Activated CD8-positive, alpha-beta memory T cell treated with anti-CD3 and anti-CD28 coated beads, Interleukin-2, amount 50 U/mL, for 48 hours (primary cell): Measurements from ENCODE around the gene EHHADH.
"Not testable (repeated sequence)": the region's sequence is repeated elsewhere in the genome, so short reads cannot be mapped to it uniquely, and the experiment has no call there.

Experiments used
- DNase-seq: peaks from one replicate; pipeline ENCODE4 v3.0.0-alpha.2; 2020

Gene EHHADH

DNA sequence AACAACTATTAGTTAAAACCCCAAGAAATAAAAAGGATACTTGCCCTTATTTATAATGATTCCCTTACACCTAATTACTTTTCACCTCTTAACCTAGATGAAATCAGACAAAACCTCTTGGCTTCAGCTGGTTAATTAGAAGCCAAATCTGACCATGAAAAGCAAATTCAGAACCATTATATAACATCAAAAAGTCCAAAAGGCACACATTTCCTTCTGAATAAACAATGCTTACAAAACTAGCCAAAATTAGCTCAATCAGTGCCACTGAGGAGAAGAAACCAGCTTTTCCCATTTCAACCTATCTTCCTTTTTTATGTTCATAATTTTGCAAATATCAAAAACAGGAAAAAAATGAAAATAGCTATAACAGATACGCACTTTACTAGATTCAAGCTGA, 3.2 kb downstream of the EHHADH start:
- DNase-seq, result no peak

DNA sequence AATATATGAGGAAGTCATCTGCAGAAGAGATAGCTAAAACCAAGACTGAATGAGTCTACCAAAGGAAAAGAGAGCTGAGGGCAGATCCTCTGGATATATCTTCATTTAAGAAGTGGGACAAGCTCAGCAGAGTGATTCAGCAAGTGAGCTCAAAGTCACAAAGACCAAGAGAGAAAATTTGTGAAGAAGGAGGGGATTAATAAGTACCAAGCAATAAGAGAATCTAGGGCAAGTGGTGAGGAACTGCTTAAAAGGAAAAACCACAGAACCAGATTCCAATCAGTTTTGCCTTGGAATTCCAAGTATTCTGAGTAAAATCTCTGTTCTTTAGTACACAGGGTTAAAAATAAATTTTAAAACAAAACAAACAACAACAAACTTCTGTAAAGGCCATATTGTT, 3.6 kb downstream of the EHHADH start:
- DNase-seq, result no peak

DNA sequence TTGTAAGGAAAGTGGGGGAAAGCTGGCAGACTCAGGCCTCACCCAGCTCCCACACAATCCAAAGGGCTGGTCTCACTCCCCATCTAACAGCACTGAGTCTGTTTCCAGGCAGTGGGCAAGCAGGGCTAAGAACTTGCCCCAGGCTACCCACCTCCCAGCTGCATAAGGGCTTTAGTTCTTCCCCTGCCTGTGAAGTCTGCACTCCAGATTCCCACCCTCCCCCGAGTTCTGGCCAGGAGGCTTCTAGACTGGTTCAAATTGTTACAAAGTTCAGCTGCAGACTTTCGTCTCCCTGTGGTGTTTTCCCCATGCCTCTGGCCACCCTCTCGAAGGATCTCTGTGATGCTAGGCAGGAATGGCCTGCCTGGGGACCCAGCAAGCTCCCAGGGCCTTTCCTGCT, 11.2 kb downstream of the EHHADH start:
- no peak for DNase-seq

DNA sequence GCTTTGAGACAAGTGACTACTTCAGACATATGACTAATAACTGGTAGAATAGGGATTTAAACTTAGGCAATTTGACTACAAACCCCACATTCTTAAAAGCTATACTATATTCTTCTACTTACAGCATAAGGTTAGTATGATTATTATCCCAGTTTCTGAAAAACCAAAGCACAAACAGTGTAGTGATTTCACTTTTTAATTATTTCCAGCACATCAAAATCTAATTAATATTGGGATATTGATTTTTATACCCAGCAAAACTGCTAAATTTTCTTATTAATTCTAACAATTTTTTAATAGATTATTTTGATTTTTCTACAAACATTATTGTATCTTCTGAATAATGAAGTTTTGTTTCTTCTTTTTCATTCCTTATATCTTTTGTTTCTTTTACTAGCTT, 16.9 kb downstream of the EHHADH start:
- no peak for DNase-seq

DNA sequence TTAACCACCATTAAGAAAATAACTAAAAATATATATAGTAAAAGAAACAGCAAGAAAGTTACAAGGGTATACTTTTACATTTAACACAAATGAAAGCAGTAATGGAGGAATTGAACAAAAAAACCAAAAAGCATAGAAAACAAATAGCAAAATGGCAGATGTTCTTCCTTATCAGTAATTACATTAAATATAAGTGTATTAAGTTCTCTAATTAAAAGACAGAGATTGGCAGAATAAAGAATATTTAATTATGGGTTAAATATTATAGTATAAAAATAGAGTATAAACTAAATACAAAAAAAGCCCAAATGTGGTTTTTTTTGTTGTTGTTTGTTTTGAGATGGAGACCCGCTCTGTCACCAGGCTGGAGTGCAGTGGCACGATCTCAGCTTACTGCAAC, 20.5 kb downstream of the EHHADH start:
- DNase-seq, result no peak

DNA sequence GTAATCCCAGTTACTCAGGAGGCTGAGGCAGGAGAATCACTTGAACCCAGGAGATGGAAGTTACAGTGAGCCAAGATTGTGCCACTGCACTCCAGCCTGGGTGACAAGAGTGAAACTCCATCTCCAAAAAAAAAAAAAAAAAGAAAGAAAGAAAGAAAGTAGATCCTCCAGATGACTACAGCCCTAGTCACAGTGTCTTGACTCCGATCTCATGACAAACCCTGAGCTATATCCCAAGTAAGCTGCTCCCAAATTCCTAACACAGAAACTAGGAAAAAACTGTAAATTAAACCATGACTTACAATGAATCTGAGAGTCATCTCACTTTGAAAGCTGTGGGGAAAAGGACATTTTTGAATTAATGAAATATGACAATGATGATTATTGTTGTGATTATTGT, 27.3 kb downstream of the EHHADH start:
- DNase-seq, result not testable (repeated sequence)

DNA sequence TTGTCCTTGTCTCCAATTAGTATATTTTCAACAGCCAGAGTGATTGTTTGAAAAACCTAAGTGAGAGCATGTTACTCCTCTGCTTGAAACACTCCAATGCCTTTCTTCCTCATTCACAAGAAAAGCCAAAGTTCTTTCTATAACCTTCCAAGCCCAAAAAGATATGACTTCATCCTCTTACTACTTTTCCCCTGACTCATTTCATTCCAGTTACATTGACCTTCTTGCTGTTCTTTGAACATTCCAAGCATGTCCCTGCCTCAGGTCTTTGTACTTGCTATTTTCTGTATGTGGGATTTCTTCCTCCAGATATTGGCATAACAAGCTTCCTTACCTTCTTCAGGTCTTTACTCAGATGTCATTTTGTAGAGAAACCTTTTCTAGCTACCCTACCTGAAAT, 28.3 kb downstream of the EHHADH start:
- DNase-seq, result no peak

DNA sequence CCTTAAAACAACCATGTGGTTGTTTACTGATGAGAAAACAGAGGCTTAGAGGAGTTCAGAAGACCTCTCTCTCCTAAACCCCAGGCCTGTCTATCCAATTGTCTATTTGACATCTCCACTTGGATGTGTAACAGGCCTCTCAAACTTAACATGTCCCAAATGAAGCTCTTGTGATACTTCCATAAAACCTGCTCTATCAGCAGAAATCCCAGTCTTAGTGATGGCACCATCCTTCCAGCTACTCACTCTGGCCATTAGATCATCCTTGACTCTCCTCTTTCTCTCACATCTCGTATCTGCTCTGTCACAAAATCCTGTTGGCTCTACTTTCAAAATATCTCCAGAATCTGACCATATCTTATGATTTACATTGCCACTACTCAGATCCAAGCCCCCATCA, 28.8 kb downstream of the EHHADH start:
- no peak for DNase-seq

DNA sequence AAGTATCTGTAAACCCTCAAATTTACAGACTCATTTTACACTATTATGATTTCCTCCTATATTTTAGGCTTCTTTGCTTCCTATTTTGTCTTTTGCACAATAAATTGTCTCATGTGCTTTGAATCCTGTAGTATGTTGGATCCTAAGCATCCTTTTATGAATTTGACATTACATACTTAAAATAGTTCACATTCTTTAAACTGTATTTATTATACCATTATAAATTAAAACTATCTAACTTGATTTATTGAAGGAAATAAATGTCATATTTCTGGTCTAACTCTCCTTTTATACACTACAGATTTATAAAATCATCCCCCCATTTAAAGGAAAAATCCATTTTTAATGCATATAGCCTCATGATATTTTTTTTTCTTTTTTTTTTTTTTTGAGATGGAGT, 32.6 kb downstream of the EHHADH start:
- no peak for DNase-seq

DNA sequence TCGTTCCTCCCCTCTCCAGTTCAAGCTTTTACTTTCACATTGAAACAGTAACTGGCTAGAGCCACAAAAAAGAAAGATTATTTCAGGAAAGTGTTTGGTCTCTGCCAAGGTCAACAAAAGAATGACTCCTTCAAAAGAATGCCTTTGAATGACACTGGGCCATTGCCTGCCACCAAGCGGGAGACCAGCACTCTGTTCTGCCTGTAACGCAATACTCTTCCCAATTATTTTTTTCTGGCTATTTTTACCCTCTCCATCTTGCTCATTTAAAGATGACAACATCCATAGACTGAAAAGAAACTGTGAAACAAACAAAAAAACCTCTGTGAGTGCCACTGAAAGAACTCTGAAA, 37.3 kb downstream of the EHHADH start:
- DNase-seq, result no peak

DNA sequence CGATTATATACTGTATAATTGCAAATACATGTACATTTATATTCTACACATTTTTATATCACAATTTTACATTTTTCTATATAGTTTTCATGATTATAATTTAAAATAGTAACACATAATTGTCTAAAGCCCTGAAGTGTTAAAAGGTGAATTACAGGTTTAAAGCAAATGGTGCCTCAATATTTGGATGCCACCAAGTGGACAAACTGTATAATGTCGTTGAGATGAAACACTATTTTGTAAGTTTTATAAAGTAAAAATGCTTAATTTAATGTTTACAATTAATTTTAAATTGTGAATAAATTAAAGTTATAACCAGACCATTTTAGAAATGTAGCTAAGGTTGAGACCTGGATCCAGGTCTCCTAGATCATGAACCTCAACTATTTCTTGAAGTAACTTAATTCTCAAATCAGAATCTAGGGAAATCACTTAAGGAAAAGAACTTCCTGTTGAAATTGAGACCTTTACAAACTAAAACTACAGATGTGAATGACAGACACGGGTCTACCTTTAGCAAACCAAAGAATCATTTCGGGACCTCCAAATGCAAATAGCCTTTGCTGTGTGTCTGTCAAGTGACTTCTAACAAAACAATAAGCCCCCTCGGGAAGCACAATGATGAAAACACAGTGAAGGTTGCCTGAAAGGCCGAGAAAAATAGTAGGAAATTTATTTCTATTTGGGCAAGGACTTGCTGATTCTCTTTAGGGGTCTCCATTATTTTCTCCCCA, 37.8 kb downstream of the EHHADH start:
- no peak for DNase-seq

DNA sequence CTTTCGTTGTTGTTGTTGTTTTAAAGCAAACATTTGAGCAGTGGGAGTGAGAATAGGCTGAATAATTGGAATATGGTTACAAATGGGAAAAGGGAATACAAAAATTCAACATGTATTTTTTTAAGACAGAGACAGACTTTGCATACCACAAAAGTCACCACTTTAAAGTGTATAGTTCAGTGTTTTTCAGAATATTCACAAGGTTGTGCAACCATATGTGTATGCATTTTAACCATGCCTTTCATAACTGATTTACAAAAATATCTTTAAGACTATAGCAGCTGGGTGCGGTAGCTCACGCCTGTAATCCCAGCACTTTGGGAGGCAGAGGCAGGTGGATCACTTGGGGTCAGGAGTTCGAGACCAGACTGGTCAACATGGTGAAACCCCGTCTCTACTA, 41.3 kb downstream of the EHHADH start:
- DNase-seq, result no peak

DNA sequence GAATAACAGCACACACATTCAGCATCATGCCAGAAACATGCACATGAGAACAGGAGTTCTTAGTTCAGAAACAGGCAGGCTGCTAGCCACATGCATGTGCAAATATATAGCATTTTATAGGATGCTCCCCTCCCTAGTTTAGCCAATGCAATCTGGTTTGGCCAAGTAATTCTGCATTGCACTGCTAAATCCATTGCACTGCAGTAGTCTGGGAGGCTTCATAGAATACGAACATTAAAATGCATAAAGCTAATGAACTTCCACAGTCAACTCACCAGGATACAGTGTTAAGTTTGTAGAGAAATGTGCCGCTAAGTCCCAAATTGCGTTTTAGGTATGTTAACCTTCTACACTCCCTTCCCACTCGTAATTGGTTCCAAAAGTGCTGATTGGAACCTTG, 41.8 kb downstream of the EHHADH start:
- no peak for DNase-seq

DNA sequence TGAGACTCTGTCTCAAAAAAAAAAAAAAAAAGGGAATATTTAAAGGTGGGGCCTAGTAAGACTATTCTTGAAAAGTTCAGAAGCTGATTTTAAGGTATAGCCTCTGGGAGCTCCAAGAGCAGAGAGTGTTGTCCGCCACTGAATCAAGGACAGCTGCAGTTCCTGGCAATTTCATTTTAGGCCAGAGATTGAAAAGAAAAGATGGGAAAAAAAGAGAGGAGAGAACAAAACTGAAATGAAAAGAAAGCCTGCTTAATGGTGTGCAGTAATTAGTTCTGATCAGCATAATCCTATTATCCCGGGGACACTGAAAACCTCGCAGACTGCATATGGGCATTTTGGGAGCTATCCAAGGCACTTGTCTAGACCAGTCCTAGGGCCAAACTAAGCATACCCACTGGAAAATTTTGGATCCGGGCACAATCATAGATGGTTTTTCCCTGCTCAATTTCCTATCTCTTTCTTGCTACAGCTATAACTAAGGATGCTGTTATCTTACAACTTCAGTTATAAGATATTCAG, 43.2 kb downstream of the EHHADH start:
- no peak for DNase-seq

DNA sequence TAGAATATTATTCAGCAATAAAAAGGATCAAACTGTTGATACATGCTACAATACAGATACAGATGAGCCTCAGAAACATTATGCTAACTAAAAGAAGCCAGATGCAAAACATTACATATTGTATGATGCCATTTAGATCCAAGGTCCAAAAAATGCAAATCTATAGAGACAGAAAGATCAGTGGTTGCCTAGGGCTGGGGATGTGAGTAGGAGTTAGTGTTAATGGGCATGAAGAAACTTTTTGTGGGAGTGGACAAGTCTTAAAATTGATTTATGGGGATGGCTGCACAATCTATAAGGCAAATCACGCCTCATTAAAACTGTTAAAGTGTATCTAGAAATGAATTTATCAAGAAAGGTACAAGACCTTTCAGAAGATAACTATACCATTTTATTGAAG, 45.0 kb downstream of the EHHADH start:
- DNase-seq, result no peak

DNA sequence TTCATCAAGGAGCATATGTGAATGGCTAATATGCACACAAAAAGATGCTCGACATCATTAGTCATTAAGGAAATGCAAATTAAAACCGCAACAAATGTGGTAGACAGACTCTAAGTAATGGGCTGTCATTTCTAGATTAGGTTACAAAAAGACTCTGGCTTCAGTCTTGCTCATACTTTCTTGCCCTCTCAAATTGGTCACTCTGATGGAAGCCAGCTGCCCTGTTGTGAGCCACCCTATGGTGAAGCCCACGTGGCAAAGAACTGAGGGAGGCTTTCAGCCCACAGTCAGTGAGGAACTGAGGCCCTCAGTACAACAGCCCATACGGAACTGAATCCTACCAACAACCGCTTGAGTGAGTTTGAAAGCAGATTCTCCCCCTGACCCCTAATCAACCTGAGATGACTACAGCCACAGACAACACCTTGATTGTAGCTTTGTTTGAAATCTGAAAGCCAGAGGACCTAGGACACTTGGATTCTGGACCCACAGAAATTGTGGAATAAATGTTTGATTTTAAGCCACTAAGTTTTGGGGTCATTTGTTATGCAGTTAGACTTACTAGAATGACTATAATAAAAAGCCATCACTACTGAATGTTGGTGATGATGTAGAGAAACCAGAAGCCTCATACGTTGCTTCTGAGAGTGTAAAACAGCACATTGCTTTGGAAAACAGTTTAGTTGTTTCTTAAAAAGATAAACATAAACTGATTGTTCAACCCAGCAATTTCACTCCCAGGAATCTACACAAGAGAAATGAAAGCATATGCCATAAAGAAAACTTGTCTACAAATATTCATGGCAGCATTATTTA, 45.7 kb downstream of the EHHADH start:
- no peak for DNase-seq

DNA sequence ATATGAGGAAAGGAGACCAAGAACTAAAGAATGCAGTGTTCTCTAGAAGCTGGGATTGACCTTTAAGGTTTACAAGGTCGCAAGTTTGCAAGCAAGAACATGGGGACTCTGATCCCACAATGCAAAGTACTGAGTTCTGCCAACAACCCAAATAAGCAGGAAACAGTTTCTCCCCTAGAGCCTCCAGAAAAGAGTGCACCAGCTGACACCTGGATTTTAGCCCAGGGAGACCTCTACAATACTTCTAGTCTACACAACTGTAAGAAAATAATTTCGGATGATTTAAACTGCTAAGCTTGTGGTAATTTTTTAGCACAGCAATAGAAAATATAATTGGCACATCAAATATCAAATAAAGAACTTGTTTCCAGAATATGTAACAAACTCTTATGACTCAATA, 46.4 kb downstream of the EHHADH start:
- no peak for DNase-seq

DNA sequence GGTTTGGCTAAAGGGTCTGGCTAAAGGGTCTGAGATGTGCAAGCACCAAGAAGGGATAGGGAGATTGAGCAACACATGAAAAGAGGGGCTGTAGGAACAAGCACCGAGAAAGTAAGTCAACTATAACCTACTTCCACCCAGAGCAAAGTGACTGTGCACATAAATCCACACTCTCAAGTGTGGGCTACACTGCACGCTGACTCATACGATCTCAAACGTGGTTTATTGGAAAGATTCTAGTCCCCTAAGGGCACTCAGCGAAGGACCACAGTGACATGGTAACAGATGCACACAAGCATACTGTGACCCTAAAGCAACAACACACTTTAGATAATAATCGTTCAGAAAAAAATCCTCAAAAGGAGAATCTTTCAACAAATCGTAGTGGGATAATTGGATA, 48.0 kb downstream of the EHHADH start:
- DNase-seq, result no peak

DNA sequence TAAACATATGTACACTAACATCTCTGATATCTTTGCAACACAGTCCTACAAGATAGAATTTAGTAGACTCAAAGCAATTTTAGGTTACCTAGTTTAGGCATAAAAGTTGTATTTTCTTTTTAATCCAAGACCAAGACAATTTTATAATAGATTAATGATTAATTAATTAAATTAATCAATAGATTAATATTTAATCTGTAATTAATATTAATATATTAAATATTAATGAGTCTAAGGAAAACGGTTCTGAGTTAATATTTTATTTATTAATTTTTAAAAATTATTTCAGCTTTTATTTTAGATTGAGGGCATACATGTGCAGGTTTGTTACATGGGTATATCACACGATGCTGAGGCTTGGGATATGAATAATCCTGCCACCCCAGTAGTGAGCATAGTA, 49.0 kb downstream of the EHHADH start:
- DNase-seq, result no peak

DNA sequence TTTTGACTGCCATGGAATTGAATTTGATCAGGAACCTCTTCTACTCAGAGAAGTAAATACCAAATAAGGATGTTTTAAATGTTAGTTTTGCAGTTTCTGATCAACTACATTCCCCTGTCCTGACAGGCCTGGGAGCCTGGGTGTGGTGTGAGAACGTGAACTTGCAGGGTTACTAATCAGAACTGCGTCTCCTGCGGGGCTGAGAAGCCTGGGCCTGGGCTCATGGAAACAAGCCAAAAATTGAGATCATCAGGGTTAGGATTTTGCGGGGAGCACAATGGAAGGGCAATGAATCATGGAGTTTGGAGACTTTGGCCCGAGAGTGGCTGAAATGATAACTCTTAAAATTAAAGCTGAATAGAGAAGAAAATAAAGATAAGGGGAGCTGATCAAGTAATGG, 53.2 kb downstream of the EHHADH start:
- no peak for DNase-seq

DNA sequence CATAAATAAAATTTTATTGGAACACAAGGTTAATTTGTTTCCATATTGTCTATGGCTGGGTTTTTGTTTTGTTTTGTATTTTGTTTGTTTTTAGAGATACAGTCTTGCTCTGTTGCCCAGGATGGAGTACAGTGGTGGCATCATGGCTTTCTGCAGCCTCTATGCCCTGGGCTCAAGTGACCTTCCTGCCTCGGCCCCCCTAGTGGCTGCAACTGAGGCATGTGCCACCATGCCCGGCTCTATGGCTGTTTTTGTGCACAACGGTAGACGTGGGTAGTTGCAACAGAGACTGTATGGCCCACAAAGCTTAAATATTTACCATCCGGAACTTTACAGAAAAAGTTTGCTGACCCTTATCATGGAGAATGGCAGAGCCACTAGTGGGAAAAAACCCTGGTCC, 54.2 kb downstream of the EHHADH start:
- DNase-seq, result no peak

DNA sequence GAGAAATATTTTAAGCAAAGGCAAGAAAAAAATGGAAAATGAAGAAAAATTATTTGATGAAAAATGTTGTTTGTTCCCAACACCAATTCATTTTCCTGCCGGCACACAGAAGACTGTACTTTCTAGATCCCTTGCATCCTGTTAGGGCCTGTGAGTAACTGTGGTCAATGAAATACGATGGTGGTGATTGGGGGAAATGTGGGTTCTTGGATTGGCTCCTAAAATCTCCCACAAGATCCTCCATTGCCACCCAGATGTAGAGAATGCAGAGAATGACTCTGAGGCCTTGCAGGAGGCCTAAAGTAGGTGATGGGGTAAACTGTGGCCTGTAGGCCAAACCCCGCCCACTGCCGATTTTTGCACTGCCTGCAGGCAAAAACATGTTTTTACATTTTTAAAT, 54.6 kb downstream of the EHHADH start:
- no peak for DNase-seq

DNA sequence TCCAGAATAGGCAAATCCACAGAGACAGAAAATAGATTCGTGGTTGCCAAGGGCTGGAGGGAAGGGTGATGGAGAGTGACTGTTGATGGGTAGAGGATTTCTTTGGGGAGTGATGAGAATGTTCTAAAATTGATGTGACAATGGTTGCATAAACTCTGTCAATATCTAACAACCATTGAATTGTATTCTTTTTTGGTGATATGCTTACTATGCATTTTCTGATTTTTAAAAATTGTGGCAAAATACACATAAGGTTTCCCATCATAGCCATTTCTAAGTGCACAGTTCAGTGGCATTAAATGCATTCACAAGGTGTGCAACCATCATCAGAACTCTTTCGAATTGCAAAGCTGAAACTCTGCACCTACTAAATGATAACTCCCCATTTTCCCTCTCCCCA, 56.8 kb downstream of the EHHADH start:
- DNase-seq, result no peak

DNA sequence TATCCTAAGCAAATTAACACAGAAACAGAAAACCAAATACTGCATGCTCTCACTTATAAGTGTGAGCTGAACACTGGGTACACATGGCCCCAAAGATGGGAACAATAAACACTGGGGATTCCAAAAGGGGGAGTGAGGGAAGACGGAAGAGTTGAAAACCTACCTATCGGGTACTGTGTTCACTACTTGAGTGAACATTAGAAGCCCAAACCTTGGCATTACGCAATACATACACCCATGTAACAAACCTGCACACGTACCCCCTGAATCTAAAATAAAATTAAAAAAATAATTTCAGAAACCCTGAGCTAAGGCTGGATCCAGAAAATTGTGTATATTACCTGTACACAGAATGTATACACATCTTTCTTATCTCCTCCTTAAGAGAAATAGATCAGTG, 58.2 kb downstream of the EHHADH start:
- no peak for DNase-seq

DNA sequence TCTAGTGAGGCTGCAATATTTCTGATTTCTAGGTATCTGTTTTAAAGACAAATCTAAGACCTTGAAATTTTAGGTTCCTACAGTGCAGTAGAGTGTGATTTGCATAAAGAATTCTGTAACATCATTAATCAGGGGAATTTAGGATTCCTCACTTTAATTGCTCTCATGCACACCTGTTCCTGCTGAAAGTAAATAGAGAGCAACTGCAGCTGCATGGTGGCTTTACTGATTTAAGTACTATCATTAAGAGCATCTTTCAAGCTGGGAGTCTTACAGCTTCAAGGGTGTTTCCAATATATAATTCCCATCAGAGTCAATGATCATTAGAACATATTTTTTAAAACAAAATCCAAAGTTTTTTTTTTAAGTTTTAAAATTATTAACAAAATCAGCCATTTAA, 65.0 kb downstream of the EHHADH start:
- no peak for DNase-seq
